OCI-LY3 (cell line): ENCODE measurements around the gene LCOR.

ENCODE experiments used
- H2AFZ ChIP-seq: fragments of 200-600, 300-600 bp; shearing (Covaris generic); 2 replicates; pipeline ENCODE4 v1.6.0; 2014; ENCODE audit warnings: antibody characterized with exemption, low read depth, low read length
- H3K27ac ChIP-seq: fragments of 200-600, 300-600 bp; sonication (generic); 2 replicates; pipeline ENCODE4 v1.5.1; 2014; ENCODE audit warnings: mild to moderate bottlenecking, low read length, moderate library complexity, mixed read lengths
- H3K27me3 ChIP-seq: fragments of 200-600, 300-600 bp; sonication (generic); 2 replicates; pipeline ENCODE4 v1.6.1; 2014; ENCODE audit warnings: low read depth, low read length, mixed read lengths
- H3K36me3 ChIP-seq: fragments of 200-600, 300-600 bp; sonication (generic); replicated peaks from 2 replicates; pipeline ENCODE3; 2014; ENCODE audit warnings: low read depth, low read length, mixed read lengths
- H3K4me1 ChIP-seq: fragments of 300-600, 200-600 bp; sonication (generic); 2 replicates; pipeline ENCODE4 v1.6.1; 2014; ENCODE audit warnings: low read length, mixed read lengths
- H3K4me2 ChIP-seq: fragments of 200-600, 300-600 bp; sonication (generic); 2 replicates; pipeline ENCODE4 v1.6.1; 2014; ENCODE audit warnings: low read length, mixed read lengths
- H3K4me3 ChIP-seq: fragments of 300-600, 200-600 bp; sonication (generic); 2 replicates; pipeline ENCODE4 v1.5.1; 2014; ENCODE audit warnings: antibody characterized with exemption, mild to moderate bottlenecking, low read length, moderate library complexity
- H3K79me2 ChIP-seq: fragments of 300-600, 200-600 bp; shearing (Covaris generic); 2 replicates; pipeline ENCODE4 v1.6.1; 2014; ENCODE audit warnings: mild to moderate bottlenecking, low read length, mixed read lengths
- H3K9ac ChIP-seq: fragments of 300-600, 200-600 bp; shearing (Covaris generic); 2 replicates; pipeline ENCODE4 v1.6.0; 2014; ENCODE audit warnings: mild to moderate bottlenecking, low read length, moderate library complexity
- H3K9me3 ChIP-seq: fragments of 200-600, 300-600 bp; shearing (Covaris generic); 2 replicates; pipeline ENCODE4 v1.6.1; 2014; ENCODE audit warnings: low read length, mixed read lengths; ENCODE audit not compliant: insufficient read depth
- H4K20me1 ChIP-seq: fragments of 200-600, 300-600 bp; sonication (generic); 2 replicates; pipeline ENCODE4 v1.6.1; 2016; ENCODE audit warnings: low read length, mixed read lengths; ENCODE audit not compliant: insufficient read depth
- CTCF ChIP-seq: fragments of 200-600, 300-600 bp; sonication (generic); IDR thresholded peaks from 2 replicates; pipeline ENCODE4 v1.5.1; 2014; ENCODE audit warnings: antibody characterized with exemption, low read length, low read depth
- EZH2phosphoT487 ChIP-seq: fragments of 200-600 bp; shearing (Covaris generic); IDR thresholded peaks from 2 replicates; pipeline ENCODE4 v1.6.1; 2018; ENCODE audit warnings: antibody characterized with exemption, mixed run types, low read depth

Gene LCOR

GRCh38 chr10:96968682-96969423 is 136.8 kb downstream of the LCOR start:
- H3K27me3 ChIP-seq = no peaks in the 10 kb centered on the region
- no peaks in the 10 kb centered on the region for H3K36me3 ChIP-seq
- H3K79me2 ChIP-seq = no peaks in the 10 kb centered on the region
- H3K4me1 ChIP-seq = no peaks in the 10 kb centered on the region
- H4K20me1 ChIP-seq = no peaks in the 10 kb centered on the region
- no peak overlapping the region for H3K27ac ChIP-seq
- TF ChIP-seq CTCF = no peak
- TF ChIP-seq EZH2phosphoT487 = no peak
- H3K4me2 ChIP-seq = no peak overlapping the region
- no peak overlapping the region for H3K9ac ChIP-seq
- H3K9me3 ChIP-seq = no peaks in the 10 kb centered on the region
- no peak overlapping the region for H3K4me3 ChIP-seq
- H2AFZ ChIP-seq = no peak overlapping the region

- Histone ChIP-seq H3K4me1 (peaks cover 9% of the 10 kb centered on the region), H3K36me3 (no peaks in the 10 kb centered on the region), H3K9ac (no peak overlapping the region), H4K20me1 (no peaks in the 10 kb centered on the region), H3K9me3 (no peaks in the 10 kb centered on the region), H3K4me3 (no peak overlapping the region), H3K27me3 (no peaks in the 10 kb centered on the region), H3K27ac (no peak overlapping the region), H3K79me2 (no peaks in the 10 kb centered on the region), H3K4me2 (no peak overlapping the region), H2AFZ (no peak overlapping the region)
- no peak for TF ChIP-seq EZH2phosphoT487
- TF ChIP-seq CTCF = no peak
These were observed 139.2 kb downstream of the LCOR start for GRCh38 chr10:96971324-96971723.

GRCh38 chr10:96972264-96972663 is 140.2 kb downstream of the LCOR start:
- H3K9me3 ChIP-seq = no peaks in the 10 kb centered on the region
- no peak overlapping the region for H3K27ac ChIP-seq
- no peaks in the 10 kb centered on the region for H3K79me2 ChIP-seq
- H3K9ac ChIP-seq = no peak overlapping the region
- H2AFZ ChIP-seq = no peak overlapping the region
- H3K4me2 ChIP-seq = no peak overlapping the region
- H4K20me1 ChIP-seq = no peaks in the 10 kb centered on the region
- peaks cover 9% of the 10 kb centered on the region for H3K4me1 ChIP-seq
- TF ChIP-seq EZH2phosphoT487 (no peak), CTCF (no peak)
- H3K4me3 ChIP-seq = no peak overlapping the region
- no peaks in the 10 kb centered on the region for H3K36me3 ChIP-seq
- no peaks in the 10 kb centered on the region for H3K27me3 ChIP-seq

- no peak for TF ChIP-seq CTCF
- no peak for TF ChIP-seq EZH2phosphoT487
- Histone ChIP-seq H3K27ac (no peak overlapping the region), H3K36me3 (no peaks in the 10 kb centered on the region), H3K9ac (no peak overlapping the region), H3K4me3 (no peak overlapping the region), H3K4me2 (peak overlapping the region; percentile 25; the same call in 1 of the 2 replicates), H4K20me1 (no peaks in the 10 kb centered on the region), H3K27me3 (no peaks in the 10 kb centered on the region), H2AFZ (no peak overlapping the region), H3K4me1 (peaks cover 24% of the 10 kb centered on the region), H3K79me2 (no peaks in the 10 kb centered on the region), H3K9me3 (no peaks in the 10 kb centered on the region)
These were observed 142.0 kb downstream of the LCOR start for GRCh38 chr10:96973809-96974747.
